NCI-H1694 (cell line): ENCODE results near the gene TACC3.

Experiments used
- DNase-seq: peaks from one replicate; lab custom pipeline; 2025; lab: John Stamatoyannopoulos, UW

TACC3 gene

GRCh38 chr4:1776521-1777161 is 55.3 kb downstream of the TACC3 start:
- DNase-seq: no peak

- no peak for DNase-seq
These were observed 56.7 kb downstream of the TACC3 start for GRCh38 chr4:1777822-1778641.

- DNase-seq: no peak
These were observed 57.5 kb downstream of the TACC3 start for GRCh38 chr4:1778642-1779392.

GRCh38 chr4:1779588-1780382 is 58.5 kb downstream of the TACC3 start:
- no peak for DNase-seq

- no peak for DNase-seq
These were observed 59.1 kb downstream of the TACC3 start for GRCh38 chr4:1780435-1780834.

GRCh38 chr4:1783015-1783414 is 61.7 kb downstream of the TACC3 start:
- DNase-seq: no peak

GRCh38 chr4:1783970-1784369 is 62.6 kb downstream of the TACC3 start:
- DNase-seq: no peak

GRCh38 chr4:1784395-1784788 is 63.1 kb downstream of the TACC3 start:
- no peak for DNase-seq

- DNase-seq: no peak
These were observed 63.7 kb downstream of the TACC3 start for GRCh38 chr4:1784789-1785591.

- DNase-seq: no peak
These were observed 64.3 kb downstream of the TACC3 start for GRCh38 chr4:1785592-1785991.

GRCh38 chr4:1786544-1787362 is 65.4 kb downstream of the TACC3 start:
- DNase-seq: no peak

GRCh38 chr4:1787411-1788077 is 66.2 kb downstream of the TACC3 start:
- DNase-seq: no peak

GRCh38 chr4:1788254-1788973 is 67.1 kb downstream of the TACC3 start:
- no peak for DNase-seq

GRCh38 chr4:1789552-1789951 is 68.2 kb downstream of the TACC3 start:
- DNase-seq: no peak

GRCh38 chr4:1790005-1790404 is 68.7 kb downstream of the TACC3 start:
- DNase-seq: no peak

- no peak for DNase-seq
These were observed 71.0 kb downstream of the TACC3 start for GRCh38 chr4:1792158-1792831.

GRCh38 chr4:1792832-1793495 is 71.6 kb downstream of the TACC3 start, which contains the start of gene FGFR3:
Gene FGFR3 (plus strand): TSS chr4:1793293. CDS start chr4:1793935, 642 bp downstream.
- DNase-seq: no peak

GRCh38 chr4:1793496-1793840 is 72.1 kb downstream of the TACC3 start:
- DNase-seq: no peak
